Posterior vena cava (tissue), 2 donors: Measurements from ENCODE around the gene UNC13A. TPM values are rescaled to one million over a fixed set of nuclear protein-coding genes. Genes with fewer than 3 reads are reported as not detected.
A peak's percentile ranks its signal among the peaks of the same experiment; 100 is the strongest.

Source experiments
- DNase-seq: peaks from one replicate; pipeline ENCODE4 v3.0.0-alpha.2; 2020; ENCODE audit warnings: low spot score
- intact Hi-C, 2 donors: fragments of 100-400 bp; cut with DNase I; formaldehyde crosslinking; loops; one replicate each; pipeline versions ENCODE4 v1.14.1 to v1.14.2; 2022 to 2023
- long read RNA-seq, 2 donors: library from polyadenylated mRNA; unstranded; transcript quantifications; one replicate each; pipeline ENCODE4 v2.0.0, GENCODE V29; 2020 to 2021
- total RNA-seq, 2 donors: library from RNA; stranded (reverse); fragmentation: NEBNext Ultra II Directional; extraction: Animal tissue kit (Norgen Biotek cat#: 25700); gene quantifications; one replicate each; pipeline ENCODE4 v1.2.1, GENCODE V29; 2021
- donor health status: DM: yes; HTN: yes; CAD: no.
- donor health status: DM: yes; HTN: yes; CAD: no.

Gene UNC13A
- total RNA-seq: under 1 TPM; 0.14 to 0.60 TPM
- long read RNA-seq, donor 1: 0 reads
- long read RNA-seq, donor 2: 0 reads

- intact Hi-C loops: no loop called here
- peak; percentile 85 for DNase-seq
These were observed at the start of gene UNC13A for GRCh38 chr19:17687857-17688784. UNC13A (minus strand) TSS chr19:17688354; CDS start chr19:17688199, 155 bp downstream.

GRCh38 chr19:17737690-17738153, 49.6 kb upstream of the UNC13A start:
- intact Hi-C loops: no loop called here
- DNase-seq: no peak

GRCh38 chr19:17735410-17735809, 47.3 kb upstream of the UNC13A start:
- no peak for DNase-seq
- intact Hi-C loops: no loop called here

GRCh38 chr19:17734146-17734545, 46.0 kb upstream of the UNC13A start:
- DNase-seq: no peak
- intact Hi-C loops: no loop called here

GRCh38 chr19:17733127-17733526, 45.0 kb upstream of the UNC13A start:
- intact Hi-C loops: no loop called here
- no peak for DNase-seq

- intact Hi-C loops: loop anchor here in 1 of 2 donors (10.0 kb wide), 1 partner anchor 657 kb away; the partner anchor contains the start of gene GDF15
- DNase-seq: no peak
These were observed 39.7 kb upstream of the UNC13A start for GRCh38 chr19:17727843-17728242.

- intact Hi-C loops: loop anchor here in 1 of 2 donors (10.0 kb wide), 1 partner anchor 658 kb away; the partner anchor contains the start of gene GDF15
- no peak for DNase-seq
These were observed 39.0 kb upstream of the UNC13A start for GRCh38 chr19:17726964-17727773.

GRCh38 chr19:17726136-17726741, 38.1 kb upstream of the UNC13A start:
- intact Hi-C loops: loop anchor here in 1 of 2 donors (10.0 kb wide), 1 partner anchor 659 kb away; the partner anchor contains the start of gene GDF15
- no peak for DNase-seq

- DNase-seq: no peak
- intact Hi-C loops: loop anchor here in 1 of 2 donors (10.0 kb wide), 1 partner anchor 659 kb away; the partner anchor contains the start of gene GDF15
These were observed 37.4 kb upstream of the UNC13A start for GRCh38 chr19:17725422-17726078.

- intact Hi-C loops: loop anchor here in 1 of 2 donors (10.0 kb wide), 1 partner anchor 660 kb away; the partner anchor contains the start of gene GDF15
These were observed 36.5 kb upstream of the UNC13A start for GRCh38 chr19:17724655-17725054.

GRCh38 chr19:17722655-17723240, 34.6 kb upstream of the UNC13A start:
- no peak for DNase-seq
- intact Hi-C loops: loop anchor here in 1 of 2 donors (10.0 kb wide), 1 partner anchor 662 kb away; the partner anchor contains the start of gene GDF15

More at GRCh38 chr19:17724655-17725054, 36.5 kb upstream of the UNC13A start:
- no peak for DNase-seq

GRCh38 chr19:17721821-17722220, 33.7 kb upstream of the UNC13A start:
- intact Hi-C loops: loop anchor here in 1 of 2 donors (10.0 kb wide), 1 partner anchor 663 kb away; the partner anchor contains the start of gene GDF15
- peak; percentile 86 for DNase-seq

GRCh38 chr19:17721111-17721628, 33.0 kb upstream of the UNC13A start:
- intact Hi-C loops: loop anchor here in 1 of 2 donors (10.0 kb wide), 1 partner anchor 664 kb away; the partner anchor contains the start of gene GDF15
- no peak for DNase-seq

- intact Hi-C loops: loop anchor here in 1 of 2 donors (10.0 kb wide), 1 partner anchor 664 kb away; the partner anchor contains the start of gene GDF15
- no peak for DNase-seq
These were observed 32.3 kb upstream of the UNC13A start for GRCh38 chr19:17720440-17720839.

GRCh38 chr19:17719730-17720400, 31.7 kb upstream of the UNC13A start:
- no peak for DNase-seq
- intact Hi-C loops: loop anchor here in 1 of 2 donors (10.0 kb wide), 1 partner anchor 665 kb away; the partner anchor contains the start of gene GDF15

- intact Hi-C loops: no loop called here
- peak; percentile 85 for DNase-seq
These were observed 31.0 kb upstream of the UNC13A start, which contains the start of gene MAP1S for GRCh38 chr19:17718947-17719711. MAP1S (plus strand) TSS chr19:17719480; CDS start chr19:17719503, 23 bp downstream.
